Spleen (tissue), 11 donors: ENCODE measurements around the gene ARSG. TPM values are rescaled to one million over a fixed set of nuclear protein-coding genes. Genes with fewer than 3 reads are reported as not detected.

Source experiments
- DNase-seq: peaks from one replicate; pipeline ENCODE4 v3.0.0-alpha.2; 2020
- H3K27ac ChIP-seq, 8 donors: fragments of 200-600 bp; sonication (generic) in 7 of 8; 1 replicate in 4 of 8; 2 replicates in 4 of 8; pipeline versions ENCODE4 v1.5.0 to v1.8.0; 2016 to 2021; ENCODE audit warnings: inconsistent platforms in 4 of 8, mild to moderate bottlenecking in 4 of 8, moderate library complexity in 1 of 8
- H3K27me3 ChIP-seq, 7 donors: fragments of 200-600 bp; sonication (generic) in 6 of 7; replicated peaks in 1 of 7; 1 replicate in 4 of 7; 2 replicates in 3 of 7; pipeline versions ENCODE4 v1.5.0 to v1.8.0; 2016 to 2021; ENCODE audit warnings: inconsistent platforms in 3 of 7, mild to moderate bottlenecking in 1 of 7
- H3K36me3 ChIP-seq, 6 donors: fragments of 200-600 bp; sonication (generic) in 5 of 6; 1 replicate in 4 of 6; 2 replicates in 2 of 6; pipeline versions ENCODE4 v1.5.0 to v1.8.0; 2016 to 2021; ENCODE audit warnings: inconsistent platforms in 2 of 6
- H3K4me1 ChIP-seq, 6 donors: fragments of 200-600 bp; sonication (generic) in 5 of 6; 1 replicate in 3 of 6; 2 replicates in 3 of 6; pipeline versions ENCODE4 v1.5.0 to v1.8.0; 2016 to 2021; ENCODE audit warnings: inconsistent platforms in 3 of 6
- H3K4me3 ChIP-seq, 8 donors: fragments of 200-600 bp; sonication (generic) in 7 of 8; 1 replicate in 4 of 8; 2 replicates in 4 of 8; pipeline versions ENCODE4 v1.5.0 to v1.8.0; 2016 to 2021; ENCODE audit warnings: inconsistent platforms in 4 of 8, mild to moderate bottlenecking in 4 of 8, moderate library complexity in 2 of 8
- H3K9me3 ChIP-seq, 8 donors: fragments of 200-600 bp; sonication (generic) in 7 of 8; 1 replicate in 4 of 8; 2 replicates in 4 of 8; pipeline versions ENCODE4 v1.5.0 to v1.8.0; 2016 to 2021; ENCODE audit warnings: inconsistent platforms in 4 of 8
- POLR2A ChIP-seq, 3 donors: fragments of 450-650 bp; IDR thresholded peaks; one replicate each; pipeline ENCODE4 v1.5.1; 2017; ENCODE audit warnings: antibody characterized with exemption in 3 of 3, mild to moderate bottlenecking in 1 of 3
- POLR2AphosphoS5 ChIP-seq, 3 donors: sonication (generic); formaldehyde crosslinking; IDR thresholded peaks; one replicate each; pipeline ENCODE4 v1.5.1; 2017; ENCODE audit warnings: antibody characterized with exemption in 3 of 3
- WGBS, 5 donors: extraction: QIAGEN DNeasy Blood & Tissue Kit in 3 of 5; methylation state at CpG; one replicate each; pipeline versions ENCODE4 v1.1.5 to v1.1.7; 2013 to 2018; 5-methylcytosine and 5-hydroxymethylcytosine counted together
- intact Hi-C: fragments of 100-400 bp; cut with DNase I; formaldehyde crosslinking; loops from one replicate; pipeline ENCODE4 v1.15.0; 2023; ENCODE audit warnings: low total_unique reads
- polyA plus RNA-seq, 3 donors: library from polyadenylated mRNA; stranded (reverse); fragments of 200-250 nt; gene quantifications; one replicate each; pipeline ENCODE4 v1.2.1, GENCODE V29; 2013
- total RNA-seq, 7 donors: library from RNA; depleted of rRNA in 3 of 7; stranded (reverse); fragments of >200 nt in 3 of 7; fragmentation: NEBNext Ultra II Directional in 4 of 7; extraction: Animal tissue kit (Norgen Biotek cat#: 25700) in 4 of 7; gene quantifications; one replicate each; pipeline versions ENCODE4 v1.1.0 to v1.2.1, GENCODE V29; 2016 to 2021
- TF ChIP-seq, protein P1 (sequence below), 11 experiments: fragments of 200-600 bp in 7 of 11; fragments of 450-650 bp in 4 of 11; sonication (generic) in 4 of 11; IDR thresholded peaks in 8 of 11; conservative IDR thresholded peaks in 3 of 11; 1 replicate in 7 of 11; 2 replicates in 4 of 11; pipeline versions ENCODE4 v1.4.0 to v1.8.0; 2016 to 2021; ENCODE audit warnings: antibody characterized with exemption in 11 of 11, inconsistent platforms in 4 of 11, mild to moderate bottlenecking in 1 of 11
- donor health status: healthy with polysubstance abuse.
- donor health status: DM: no; HTN: no; CAD: no; lungs with moderate emphysema.
- donor health status: DM: no; HTN: no; CAD: no.
- donor health status: Bipolar disorder and iron deficiency.
- donor health status: healthy.
- donor health status: DM: no; HTN: no; CAD: no.
- donor health status: DM: yes; HTN: yes; CAD: no.

ARSG gene
- total and polyA plus RNA-seq, 10 donors = 1.5 to 24.3 (median 14.2) TPM

- peaks cover 0 to 20% (median 10%) of the 10 kb centered on the region in 6 donors for H3K4me1 ChIP-seq
- no peak overlapping the region for H3K4me3 ChIP-seq
- no peaks in the 10 kb centered on the region for H3K9me3 ChIP-seq
- WGBS, 5 donors = 83 to 92% (median 88%) methylated on average over 9 of the region's 9 CpGs
- intact Hi-C loops = no loop called here
- H3K27me3 ChIP-seq = no peaks in the 10 kb centered on the region
- H3K27ac ChIP-seq = no peak overlapping the region
- DNase-seq = no peak
- TF ChIP-seq POLR2AphosphoS5 (IDR thresholded peaks at IDR 0.05) (no peak), POLR2A (IDR thresholded peaks at IDR 0.05) (no peak)
- TF ChIP-seq, protein P1, sequence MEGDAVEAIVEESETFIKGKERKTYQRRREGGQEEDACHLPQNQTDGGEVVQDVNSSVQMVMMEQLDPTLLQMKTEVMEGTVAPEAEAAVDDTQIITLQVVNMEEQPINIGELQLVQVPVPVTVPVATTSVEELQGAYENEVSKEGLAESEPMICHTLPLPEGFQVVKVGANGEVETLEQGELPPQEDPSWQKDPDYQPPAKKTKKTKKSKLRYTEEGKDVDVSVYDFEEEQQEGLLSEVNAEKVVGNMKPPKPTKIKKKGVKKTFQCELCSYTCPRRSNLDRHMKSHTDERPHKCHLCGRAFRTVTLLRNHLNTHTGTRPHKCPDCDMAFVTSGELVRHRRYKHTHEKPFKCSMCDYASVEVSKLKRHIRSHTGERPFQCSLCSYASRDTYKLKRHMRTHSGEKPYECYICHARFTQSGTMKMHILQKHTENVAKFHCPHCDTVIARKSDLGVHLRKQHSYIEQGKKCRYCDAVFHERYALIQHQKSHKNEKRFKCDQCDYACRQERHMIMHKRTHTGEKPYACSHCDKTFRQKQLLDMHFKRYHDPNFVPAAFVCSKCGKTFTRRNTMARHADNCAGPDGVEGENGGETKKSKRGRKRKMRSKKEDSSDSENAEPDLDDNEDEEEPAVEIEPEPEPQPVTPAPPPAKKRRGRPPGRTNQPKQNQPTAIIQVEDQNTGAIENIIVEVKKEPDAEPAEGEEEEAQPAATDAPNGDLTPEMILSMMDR (IDR thresholded peaks at IDR 0.05 in 8 of 11, conservative IDR thresholded peaks at IDR 0.05 in 3 of 11) = no peak
- peaks cover 0 to 94% (median 45%) of the 10 kb centered on the region in 6 donors for H3K36me3 ChIP-seq
Measured at GRCh38 chr17:68446626-68447041, 155.3 kb downstream of the ARSG start.

GRCh38 chr17:68449021-68449739 lies 157.9 kb downstream of the ARSG start:
- no peak overlapping the region for H3K27ac ChIP-seq
- H3K4me3 ChIP-seq = no peak overlapping the region
- DNase-seq = no peak
- H3K36me3 ChIP-seq = peaks cover 0 to 87% (median 36%) of the 10 kb centered on the region in 6 donors
- peaks cover 0 to 24% (median 4%) of the 10 kb centered on the region in 6 donors for H3K4me1 ChIP-seq
- TF ChIP-seq POLR2AphosphoS5 (IDR thresholded peaks at IDR 0.05) (no peak), POLR2A (IDR thresholded peaks at IDR 0.05) (no peak)
- TF ChIP-seq, protein P1 (IDR thresholded peaks at IDR 0.05 in 8 of 11, conservative IDR thresholded peaks at IDR 0.05 in 3 of 11) = no peak
- no peaks in the 10 kb centered on the region for H3K27me3 ChIP-seq
- no peaks in the 10 kb centered on the region for H3K9me3 ChIP-seq
- intact Hi-C loops = no loop called here
- 85 to 95% (median 87%) methylated on average over 13 of the region's 13 CpGs for WGBS, 5 donors

DNA sequence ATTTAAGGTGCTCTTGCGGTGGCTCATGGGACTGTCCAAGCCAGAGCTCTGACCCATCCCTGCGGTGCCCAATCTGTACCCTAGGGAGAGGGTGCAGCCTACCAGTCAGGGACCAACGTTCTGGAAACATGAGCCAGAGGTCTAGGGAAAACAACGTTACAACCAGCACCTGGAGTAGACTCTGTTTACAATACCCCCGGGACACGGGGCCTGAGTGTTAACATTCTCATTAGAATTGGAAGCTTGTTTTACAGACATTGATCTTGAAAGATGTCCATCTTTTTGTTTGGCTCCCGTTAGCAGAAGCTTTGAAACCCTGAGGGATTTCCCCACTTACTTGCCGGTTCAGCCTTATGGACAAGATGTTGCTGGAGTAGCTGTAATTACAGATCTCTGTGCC lies 159.1 kb downstream of the ARSG start:
- Histone ChIP-seq H3K4me1 (peaks cover 0 to 36% (median 9%) of the 10 kb centered on the region in 6 donors), H3K36me3 (peaks cover 0 to 75% (median 34%) of the 10 kb centered on the region in 6 donors), H3K9me3 (no peaks in the 10 kb centered on the region), H3K4me3 (no peak overlapping the region), H3K27me3 (no peaks in the 10 kb centered on the region), H3K27ac (no peak overlapping the region)
- intact Hi-C loops = no loop called here
- TF ChIP-seq POLR2AphosphoS5 (IDR thresholded peaks at IDR 0.05) (no peak), POLR2A (IDR thresholded peaks at IDR 0.05) (no peak)
- TF ChIP-seq, protein P1 (IDR thresholded peaks at IDR 0.05 in 8 of 11, conservative IDR thresholded peaks at IDR 0.05 in 3 of 11) = no peak
- WGBS, 5 donors = 80 to 93% (median 89%) methylated on average over 8 of the region's 8 CpGs
- no peak for DNase-seq

GRCh38 chr17:68450801-68451200 lies 159.5 kb downstream of the ARSG start:
- H3K27ac ChIP-seq = no peak overlapping the region
- TF ChIP-seq, protein P1 (IDR thresholded peaks at IDR 0.05 in 8 of 11, conservative IDR thresholded peaks at IDR 0.05 in 3 of 11) = no peak
- TF ChIP-seq POLR2A (IDR thresholded peaks at IDR 0.05) = no peak
- TF ChIP-seq POLR2AphosphoS5 (IDR thresholded peaks at IDR 0.05) = no peak
- peaks cover 0 to 71% (median 32%) of the 10 kb centered on the region in 6 donors for H3K36me3 ChIP-seq
- no peaks in the 10 kb centered on the region for H3K27me3 ChIP-seq
- 89 to 97% (median 95%) methylated on average over 11 to 14 of the region's 14 CpGs for WGBS, 5 donors
- peaks cover 0 to 40% (median 13%) of the 10 kb centered on the region in 6 donors for H3K4me1 ChIP-seq
- intact Hi-C loops = no loop called here
- no peak overlapping the region for H3K4me3 ChIP-seq
- no peaks in the 10 kb centered on the region for H3K9me3 ChIP-seq
- DNase-seq = no peak
